ENCODE results near the gene PTPRN2. TPM values are rescaled to one million over a fixed set of nuclear protein-coding genes. Genes with fewer than 3 reads are reported as not detected.

The PTPRN2 gene
- total and polyA plus RNA-seq, 2 of the 13 experiments (the other 11 are each of a cell fraction or from before 2014, with no cell fraction given), result 2.5 to 24.2 TPM

DNA sequence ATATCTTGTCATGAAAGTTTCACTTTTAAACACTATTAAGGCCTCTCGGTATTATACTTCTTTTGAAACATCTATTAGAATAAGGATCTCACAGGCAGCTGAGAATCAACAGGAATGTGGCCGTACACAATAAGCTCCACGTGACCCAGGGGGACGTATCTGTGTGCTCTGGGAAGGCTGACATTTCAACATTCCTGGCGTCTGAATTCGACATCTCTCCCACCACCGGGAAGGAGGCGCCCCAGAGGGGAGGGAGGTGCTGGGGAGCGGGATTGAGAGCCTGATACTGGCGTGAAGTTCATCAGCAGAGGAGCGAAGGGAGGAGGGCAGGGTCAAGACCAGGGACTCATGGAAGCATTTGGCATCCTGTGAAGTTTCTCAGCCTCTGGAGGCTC is 849.6 kb downstream of the PTPRN2 start:
- FAIRE-seq (no peak), ATAC-seq (peak; percentile 48), DNase-seq (ENCODE audit: low spot score) (no peak)
- Histone ChIP-seq H3K4me1 (ENCODE audit: insufficient read depth, low read length) (no peaks in the 10 kb centered on the region), H3K36me3 (replicated peaks in 1 of 2; ENCODE audit: control insufficient read depth in 1 of 2, insufficient read depth in 2 of 2, low read length in 2 of 2) (no peaks in the 10 kb centered on the region), H4K20me1 (ENCODE audit: insufficient read depth, low read length) (peaks cover 7% of the 10 kb centered on the region; the same call in 1 of the 2 replicates), H2AFZ (ENCODE audit: low read length) (no peak overlapping the region), H3K27me3 (ENCODE audit: control insufficient read depth in 1 of 2, insufficient read depth in 2 of 2, low read length in 2 of 2) (peaks cover 8 to 57% of the 10 kb centered on the region in 2 experiments; a peak in 4 of 5 replicates), H3K4me2 (ENCODE audit: low read depth, low read length) (no peak overlapping the region), H3K79me2 (ENCODE audit: insufficient read depth, low read length) (no peaks in the 10 kb centered on the region), H3K27ac (ENCODE audit: extremely low read length, insufficient read depth, low read length) (no peak overlapping the region), H3K9me3 (ENCODE audit: low read length) (no peaks in the 10 kb centered on the region), H3K9ac (ENCODE audit: insufficient read depth, low read depth, low read length) (no peak overlapping the region), H3K4me3 (replicated peaks in 1 of 3; ENCODE audit: insufficient read depth in 1 of 3, low read depth in 2 of 3, low read length in 3 of 3) (no peak overlapping the region)
- BruUV-seq (replicated peaks), result no TSS peak
- intact Hi-C loops (cut with micrococcal nuclease; ENCODE audit: unreplicated experiment), result no loop called here
- ChIA-PET POLR2A (no interaction called here), CTCF (ENCODE audit: low intra/inter-chr PET ratio, low total read pairs) (no interaction called here)
- WGBS (ENCODE audit: low lambda C conversion rate), result 42% methylated on average over 5 of the region's 11 CpGs
- in situ Hi-C loops (cut with HindIII; ENCODE audit: extremely low pct_ligation_motif_present, low pct_unique_long_range_greater_than_20kb), result no loop called here
- TF ChIP-seq USF2 (IDR thresholded peaks at IDR 0.05; ENCODE audit: low read depth, low read length) (peak; percentile 60), USF2 (CRISPR knock-in tag; IDR thresholded peaks at IDR 0.05; ENCODE audit: borderline replicate concordance) (no peak), MBD4 (IDR thresholded peaks at IDR 0.05; ENCODE audit: borderline replicate concordance, low read length) (no peak)

DNA sequence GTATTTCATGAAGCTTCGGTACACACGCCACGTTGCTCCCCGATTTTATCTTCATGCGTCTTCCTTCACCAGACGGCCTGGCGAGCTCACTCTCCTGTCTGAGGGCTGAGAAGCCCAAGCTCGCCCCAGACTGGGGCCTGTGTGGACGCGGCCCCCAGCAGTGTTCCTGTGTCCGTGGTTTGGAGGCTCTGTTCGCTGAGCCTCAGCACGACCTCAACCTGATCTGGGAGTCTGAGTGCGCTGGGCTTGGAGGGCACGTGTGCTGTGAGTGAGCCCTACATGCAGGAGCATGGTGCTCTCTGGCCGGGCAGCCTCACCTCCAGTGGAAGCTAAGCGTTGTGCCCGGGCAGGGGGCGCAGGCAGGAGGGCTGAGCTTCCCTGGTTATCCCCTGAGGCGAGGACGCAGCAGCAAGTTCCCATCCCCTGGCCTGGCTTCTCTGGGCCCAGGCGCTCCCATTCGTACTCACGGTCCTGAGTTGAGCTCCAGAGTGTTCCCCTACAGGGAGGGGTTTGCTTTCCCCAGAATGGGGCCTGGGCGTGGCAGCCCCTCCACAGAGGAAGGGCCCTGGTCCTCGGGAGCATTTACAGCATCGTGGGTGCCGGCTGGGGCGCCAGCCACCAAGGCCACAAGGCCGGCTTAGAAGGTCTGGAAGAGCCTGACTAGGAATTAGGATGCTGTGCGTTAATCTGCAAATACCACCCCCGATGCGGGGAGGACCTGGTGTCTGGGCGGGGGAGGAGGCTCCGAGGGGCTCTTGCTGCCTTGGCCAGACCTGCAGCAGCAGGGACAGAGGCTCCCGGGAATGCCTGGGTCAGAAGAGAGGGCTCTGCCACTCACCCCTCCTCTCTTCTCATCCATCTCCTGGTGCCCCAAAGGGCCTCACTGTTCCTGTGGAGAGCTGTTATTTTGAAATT is 850.2 kb downstream of the PTPRN2 start:
- in situ Hi-C loops (cut with HindIII; ENCODE audit: extremely low pct_ligation_motif_present, low pct_unique_long_range_greater_than_20kb), result no loop called here
- DNase-seq (ENCODE audit: low spot score) (no peak), FAIRE-seq (no peak), ATAC-seq (no peak; the same call in 2 of the 3 replicates)
- peaks cover 7% of the 10 kb centered on the region; the same call in 1 of the 2 replicates for H4K20me1 ChIP-seq (ENCODE audit: insufficient read depth, low read length)
- WGBS (ENCODE audit: low lambda C conversion rate), result 58% methylated on average over 12 of the region's 36 CpGs
- H3K27ac ChIP-seq (ENCODE audit: extremely low read length, insufficient read depth, low read length), result no peak overlapping the region
- POLR2A ChIA-PET, result no interaction called here
- H3K4me2 ChIP-seq (ENCODE audit: low read depth, low read length), result no peak overlapping the region
- no peak overlapping the region for H2AFZ ChIP-seq (ENCODE audit: low read length)
- intact Hi-C loops (cut with micrococcal nuclease; ENCODE audit: unreplicated experiment), result no loop called here
- no peak for TF ChIP-seq ZNF780A (CRISPR knock-in tag; IDR thresholded peaks at IDR 0.05)
- TF ChIP-seq MBNL3 (CRISPR knock-in tag; conservative IDR thresholded peaks at IDR 0.05), result no peak
- TF ChIP-seq FOXK2 (IDR thresholded peaks at IDR 0.05), result no peak
- TF ChIP-seq, protein P1, sequence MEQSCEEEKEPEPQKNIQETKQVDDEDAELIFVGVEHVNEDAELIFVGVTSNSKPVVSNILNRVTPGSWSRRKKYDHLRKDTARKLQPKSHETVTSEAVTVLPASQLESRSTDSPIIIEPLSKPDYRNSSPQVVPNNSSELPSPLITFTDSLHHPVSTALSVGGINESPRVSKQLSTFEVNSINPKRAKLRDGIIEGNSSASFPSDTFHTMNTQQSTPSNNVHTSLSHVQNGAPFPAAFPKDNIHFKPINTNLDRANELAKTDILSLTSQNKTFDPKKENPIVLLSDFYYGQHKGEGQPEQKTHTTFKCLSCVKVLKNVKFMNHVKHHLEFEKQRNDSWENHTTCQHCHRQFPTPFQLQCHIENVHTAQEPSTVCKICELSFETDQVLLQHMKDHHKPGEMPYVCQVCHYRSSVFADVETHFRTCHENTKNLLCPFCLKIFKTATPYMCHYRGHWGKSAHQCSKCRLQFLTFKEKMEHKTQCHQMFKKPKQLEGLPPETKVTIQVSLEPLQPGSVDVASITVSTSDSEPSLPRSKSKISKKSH (CRISPR knock-in tag; IDR thresholded peaks at IDR 0.05; ENCODE audit: borderline replicate concordance), result no peak
- no TSS peak for BruUV-seq (replicated peaks)
- no peaks in the 10 kb centered on the region for H3K9me3 ChIP-seq (ENCODE audit: low read length)
- H3K36me3 ChIP-seq (replicated peaks in 1 of 2; ENCODE audit: control insufficient read depth in 1 of 2, insufficient read depth in 2 of 2, low read length in 2 of 2), result no peaks in the 10 kb centered on the region
- H3K27me3 ChIP-seq (ENCODE audit: control insufficient read depth in 1 of 2, insufficient read depth in 2 of 2, low read length in 2 of 2), result peaks cover 8 to 55% of the 10 kb centered on the region in 2 experiments; a peak in 4 of 5 replicates
- no peak overlapping the region for H3K4me3 ChIP-seq (replicated peaks in 1 of 3; ENCODE audit: insufficient read depth in 1 of 3, low read depth in 2 of 3, low read length in 3 of 3)
- CTCF ChIA-PET (ENCODE audit: low intra/inter-chr PET ratio, low total read pairs), result no interaction called here
- H3K9ac ChIP-seq (ENCODE audit: insufficient read depth, low read depth, low read length), result no peak overlapping the region
- H3K4me1 ChIP-seq (ENCODE audit: insufficient read depth, low read length), result no peaks in the 10 kb centered on the region
- H3K79me2 ChIP-seq (ENCODE audit: insufficient read depth, low read length), result no peaks in the 10 kb centered on the region
